Measurements from ENCODE around the gene ZMIZ1.

The ZMIZ1 gene

GRCh38 chr10:79118286-79119202, 49.8 kb downstream of the ZMIZ1 start:
- H3K4me1 ChIP-seq (ENCODE audit: low read depth, poor library complexity, severe bottlenecking), result peaks cover 23% of the 10 kb centered on the region
- H4K20me1 ChIP-seq (ENCODE audit: insufficient read depth), result no peaks in the 10 kb centered on the region
- H3K27me3 ChIP-seq (ENCODE audit: insufficient read depth, low read depth), result no peaks in the 10 kb centered on the region
- H3K27ac ChIP-seq, result no peak overlapping the region
- H3K79me2 ChIP-seq (ENCODE audit: insufficient read depth, low read depth), result no peaks in the 10 kb centered on the region
- H3K9ac ChIP-seq, result no peak overlapping the region
- H3K4me2 ChIP-seq, result no peak overlapping the region
- TF ChIP-seq, protein P1, sequence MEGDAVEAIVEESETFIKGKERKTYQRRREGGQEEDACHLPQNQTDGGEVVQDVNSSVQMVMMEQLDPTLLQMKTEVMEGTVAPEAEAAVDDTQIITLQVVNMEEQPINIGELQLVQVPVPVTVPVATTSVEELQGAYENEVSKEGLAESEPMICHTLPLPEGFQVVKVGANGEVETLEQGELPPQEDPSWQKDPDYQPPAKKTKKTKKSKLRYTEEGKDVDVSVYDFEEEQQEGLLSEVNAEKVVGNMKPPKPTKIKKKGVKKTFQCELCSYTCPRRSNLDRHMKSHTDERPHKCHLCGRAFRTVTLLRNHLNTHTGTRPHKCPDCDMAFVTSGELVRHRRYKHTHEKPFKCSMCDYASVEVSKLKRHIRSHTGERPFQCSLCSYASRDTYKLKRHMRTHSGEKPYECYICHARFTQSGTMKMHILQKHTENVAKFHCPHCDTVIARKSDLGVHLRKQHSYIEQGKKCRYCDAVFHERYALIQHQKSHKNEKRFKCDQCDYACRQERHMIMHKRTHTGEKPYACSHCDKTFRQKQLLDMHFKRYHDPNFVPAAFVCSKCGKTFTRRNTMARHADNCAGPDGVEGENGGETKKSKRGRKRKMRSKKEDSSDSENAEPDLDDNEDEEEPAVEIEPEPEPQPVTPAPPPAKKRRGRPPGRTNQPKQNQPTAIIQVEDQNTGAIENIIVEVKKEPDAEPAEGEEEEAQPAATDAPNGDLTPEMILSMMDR (conservative IDR thresholded peaks at IDR 0.05; ENCODE audit: low read depth, low read length), result no peak
- H2AFZ ChIP-seq (ENCODE audit: low read depth), result no peak overlapping the region
- no peak overlapping the region for H3K4me3 ChIP-seq (IDR thresholded peaks at IDR 0.05; ENCODE audit: insufficient read depth, low read depth, low read length)
- no peaks in the 10 kb centered on the region for H3K36me3 ChIP-seq (ENCODE audit: insufficient read depth)

GRCh38 chr10:79119306-79119705, 50.5 kb downstream of the ZMIZ1 start:
- no peaks in the 10 kb centered on the region for H3K27me3 ChIP-seq (ENCODE audit: insufficient read depth, low read depth)
- H3K4me3 ChIP-seq (IDR thresholded peaks at IDR 0.05; ENCODE audit: insufficient read depth, low read depth, low read length), result no peak overlapping the region
- no peak overlapping the region for H2AFZ ChIP-seq (ENCODE audit: low read depth)
- no peak overlapping the region for H3K4me2 ChIP-seq
- TF ChIP-seq, protein P1 (conservative IDR thresholded peaks at IDR 0.05; ENCODE audit: low read depth, low read length), result no peak
- H3K79me2 ChIP-seq (ENCODE audit: insufficient read depth, low read depth), result no peaks in the 10 kb centered on the region
- no peaks in the 10 kb centered on the region for H3K36me3 ChIP-seq (ENCODE audit: insufficient read depth)
- no peak overlapping the region for H3K27ac ChIP-seq
- H4K20me1 ChIP-seq (ENCODE audit: insufficient read depth), result no peaks in the 10 kb centered on the region
- no peak overlapping the region for H3K9ac ChIP-seq
- H3K4me1 ChIP-seq (ENCODE audit: low read depth, poor library complexity, severe bottlenecking), result peaks cover 23% of the 10 kb centered on the region

GRCh38 chr10:79123547-79123963, 54.8 kb downstream of the ZMIZ1 start:
- Histone ChIP-seq H3K4me1 (ENCODE audit: low read depth, poor library complexity, severe bottlenecking) (no peaks in the 10 kb centered on the region), H3K79me2 (ENCODE audit: insufficient read depth, low read depth) (no peaks in the 10 kb centered on the region), H3K27ac (no peak overlapping the region), H3K36me3 (ENCODE audit: insufficient read depth) (no peaks in the 10 kb centered on the region), H3K9ac (no peak overlapping the region), H3K4me2 (no peak overlapping the region), H2AFZ (ENCODE audit: low read depth) (no peak overlapping the region), H3K4me3 (IDR thresholded peaks at IDR 0.05; ENCODE audit: insufficient read depth, low read depth, low read length) (no peak overlapping the region), H3K27me3 (ENCODE audit: insufficient read depth, low read depth) (no peaks in the 10 kb centered on the region), H4K20me1 (ENCODE audit: insufficient read depth) (no peaks in the 10 kb centered on the region)
- TF ChIP-seq, protein P1 (conservative IDR thresholded peaks at IDR 0.05; ENCODE audit: low read depth, low read length), result no peak

DNA sequence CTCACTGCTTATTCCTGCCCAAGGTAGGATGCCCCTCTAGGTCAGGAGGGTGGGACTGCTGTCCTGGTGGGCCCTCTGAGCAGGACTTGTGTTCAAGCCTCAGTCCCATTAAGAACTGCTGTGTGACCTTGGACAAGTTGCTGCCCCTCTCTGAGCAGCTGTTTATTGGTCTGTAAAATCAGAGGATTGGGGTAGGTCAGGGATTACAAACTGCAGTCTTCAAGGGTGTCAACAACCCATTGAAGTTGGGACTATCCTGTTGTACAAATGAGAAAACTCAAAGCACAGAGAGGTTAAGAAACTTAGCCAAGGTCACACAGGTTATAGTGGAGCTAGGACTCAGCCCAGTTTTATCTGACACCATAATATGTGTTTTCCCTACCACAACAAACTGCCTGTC, 55.3 kb downstream of the ZMIZ1 start:
- no peak overlapping the region for H3K9ac ChIP-seq
- TF ChIP-seq, protein P1 (conservative IDR thresholded peaks at IDR 0.05; ENCODE audit: low read depth, low read length), result no peak
- no peaks in the 10 kb centered on the region for H4K20me1 ChIP-seq (ENCODE audit: insufficient read depth)

More for the DNA sequence above, 55.3 kb downstream of the ZMIZ1 start:
- H3K36me3 ChIP-seq (ENCODE audit: insufficient read depth), result no peaks in the 10 kb centered on the region
- no peak overlapping the region for H3K4me2 ChIP-seq
- no peaks in the 10 kb centered on the region for H3K4me1 ChIP-seq (ENCODE audit: low read depth, poor library complexity, severe bottlenecking)
- H3K79me2 ChIP-seq (ENCODE audit: insufficient read depth, low read depth), result no peaks in the 10 kb centered on the region
- no peaks in the 10 kb centered on the region for H3K27me3 ChIP-seq (ENCODE audit: insufficient read depth, low read depth)
- H3K27ac ChIP-seq, result no peak overlapping the region
- H3K4me3 ChIP-seq (IDR thresholded peaks at IDR 0.05; ENCODE audit: insufficient read depth, low read depth, low read length), result no peak overlapping the region
- no peak overlapping the region for H2AFZ ChIP-seq (ENCODE audit: low read depth)

All from KMS-11 (cell line).